BJ (cell line): ENCODE data around the gene IQCE. TPM values are rescaled to one million over a fixed set of nuclear protein-coding genes. Genes with fewer than 3 reads are reported as not detected.

ENCODE experiments used
- CTCF ChIA-PET: fragments of 350-600 bp; formaldehyde crosslinking; extraction: SDS; loops from one replicate; lab custom pipeline; 2021; ENCODE audit warnings: antibody characterized with exemption, inconsistent platforms; lab: Yijun Ruan, JAX
- POLR2A ChIA-PET: fragments of 300-600 bp; sonication (Branson Sonifier 250); formaldehyde crosslinking; extraction: SDS; loops from one replicate; lab custom pipeline; 2021; ENCODE audit warnings: antibody characterized with exemption; lab: Charles Lee
- DNase-seq: peaks from one replicate; pipeline ENCODE4 v3.0.0-alpha.2; 2011; ENCODE audit warnings: low read depth
- H3K27me3 ChIP-seq: 2 replicates; pipeline ENCODE4 v1.6.0; 2011; ENCODE audit warnings: low read length; ENCODE audit not compliant: control insufficient read depth, insufficient read depth
- H3K36me3 ChIP-seq: 2 replicates; pipeline ENCODE4 v1.5.1; 2011; ENCODE audit warnings: low read length; ENCODE audit not compliant: control insufficient read depth, insufficient read depth
- H3K4me3 ChIP-seq: 2 replicates; pipeline ENCODE4 v1.5.1; 2011; ENCODE audit warnings: low read depth, mild to moderate bottlenecking, control low read depth, low read length
- polyA plus RNA-seq: library from polyadenylated mRNA; depleted of rRNA; stranded (reverse); fragments of >200 nt; gene quantifications from 2 replicates; pipeline ENCODE4 v1.2.3, GENCODE V29; 2011
- TF ChIP-seq, protein P1 (sequence below): IDR thresholded peaks from 2 replicates; pipeline ENCODE4 v1.5.1; 2011; ENCODE audit warnings: low read depth, mild to moderate bottlenecking, control low read depth, inconsistent platforms, low read length, moderate library complexity; ENCODE audit not compliant: insufficient read depth

IQCE gene
- polyA plus RNA-seq, 1 experiment, result 9.9 TPM

DNA sequence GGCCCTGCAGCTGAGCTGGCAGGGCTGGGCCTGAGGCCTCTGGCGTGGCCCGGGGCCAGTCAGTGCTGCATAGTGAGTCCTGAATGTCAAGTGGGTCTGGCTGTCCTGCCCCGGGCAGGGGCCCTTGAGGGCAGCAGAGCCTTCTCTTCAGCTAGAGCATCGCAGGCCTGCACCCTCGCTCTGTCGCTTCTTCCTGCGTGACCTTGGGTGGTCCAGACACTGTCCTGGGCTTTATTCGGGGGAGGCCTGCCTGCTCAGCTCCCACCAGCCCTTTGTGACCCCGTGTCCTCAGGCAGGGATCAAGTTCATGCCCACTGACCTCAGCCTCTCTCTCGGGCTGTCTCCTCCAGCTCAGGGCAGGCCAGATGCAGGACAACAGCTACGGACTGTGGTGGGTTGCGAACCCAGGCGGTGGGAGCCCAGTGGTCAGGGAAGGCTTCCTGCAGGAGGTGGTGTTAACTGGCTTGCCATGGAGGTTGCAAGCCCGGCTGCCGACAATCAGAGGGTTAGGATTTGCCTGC, 76.4 kb downstream of the IQCE start:
- CTCF ChIA-PET, result interaction anchor here (0.6 to 1.6 kb wide), 3 partner anchors 67 to 167 kb away, joined by 3 to 4 read pairs (median 3); no protein-coding TSS in a partner anchor
- Histone ChIP-seq H3K4me3 (no peak overlapping the region), H3K27me3 (no peaks in the 10 kb centered on the region), H3K36me3 (peaks cover 5% of the 10 kb centered on the region)
- TF ChIP-seq, protein P1, sequence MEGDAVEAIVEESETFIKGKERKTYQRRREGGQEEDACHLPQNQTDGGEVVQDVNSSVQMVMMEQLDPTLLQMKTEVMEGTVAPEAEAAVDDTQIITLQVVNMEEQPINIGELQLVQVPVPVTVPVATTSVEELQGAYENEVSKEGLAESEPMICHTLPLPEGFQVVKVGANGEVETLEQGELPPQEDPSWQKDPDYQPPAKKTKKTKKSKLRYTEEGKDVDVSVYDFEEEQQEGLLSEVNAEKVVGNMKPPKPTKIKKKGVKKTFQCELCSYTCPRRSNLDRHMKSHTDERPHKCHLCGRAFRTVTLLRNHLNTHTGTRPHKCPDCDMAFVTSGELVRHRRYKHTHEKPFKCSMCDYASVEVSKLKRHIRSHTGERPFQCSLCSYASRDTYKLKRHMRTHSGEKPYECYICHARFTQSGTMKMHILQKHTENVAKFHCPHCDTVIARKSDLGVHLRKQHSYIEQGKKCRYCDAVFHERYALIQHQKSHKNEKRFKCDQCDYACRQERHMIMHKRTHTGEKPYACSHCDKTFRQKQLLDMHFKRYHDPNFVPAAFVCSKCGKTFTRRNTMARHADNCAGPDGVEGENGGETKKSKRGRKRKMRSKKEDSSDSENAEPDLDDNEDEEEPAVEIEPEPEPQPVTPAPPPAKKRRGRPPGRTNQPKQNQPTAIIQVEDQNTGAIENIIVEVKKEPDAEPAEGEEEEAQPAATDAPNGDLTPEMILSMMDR, result no peak
- no peak for DNase-seq
- POLR2A ChIA-PET, result no interaction called here

DNA sequence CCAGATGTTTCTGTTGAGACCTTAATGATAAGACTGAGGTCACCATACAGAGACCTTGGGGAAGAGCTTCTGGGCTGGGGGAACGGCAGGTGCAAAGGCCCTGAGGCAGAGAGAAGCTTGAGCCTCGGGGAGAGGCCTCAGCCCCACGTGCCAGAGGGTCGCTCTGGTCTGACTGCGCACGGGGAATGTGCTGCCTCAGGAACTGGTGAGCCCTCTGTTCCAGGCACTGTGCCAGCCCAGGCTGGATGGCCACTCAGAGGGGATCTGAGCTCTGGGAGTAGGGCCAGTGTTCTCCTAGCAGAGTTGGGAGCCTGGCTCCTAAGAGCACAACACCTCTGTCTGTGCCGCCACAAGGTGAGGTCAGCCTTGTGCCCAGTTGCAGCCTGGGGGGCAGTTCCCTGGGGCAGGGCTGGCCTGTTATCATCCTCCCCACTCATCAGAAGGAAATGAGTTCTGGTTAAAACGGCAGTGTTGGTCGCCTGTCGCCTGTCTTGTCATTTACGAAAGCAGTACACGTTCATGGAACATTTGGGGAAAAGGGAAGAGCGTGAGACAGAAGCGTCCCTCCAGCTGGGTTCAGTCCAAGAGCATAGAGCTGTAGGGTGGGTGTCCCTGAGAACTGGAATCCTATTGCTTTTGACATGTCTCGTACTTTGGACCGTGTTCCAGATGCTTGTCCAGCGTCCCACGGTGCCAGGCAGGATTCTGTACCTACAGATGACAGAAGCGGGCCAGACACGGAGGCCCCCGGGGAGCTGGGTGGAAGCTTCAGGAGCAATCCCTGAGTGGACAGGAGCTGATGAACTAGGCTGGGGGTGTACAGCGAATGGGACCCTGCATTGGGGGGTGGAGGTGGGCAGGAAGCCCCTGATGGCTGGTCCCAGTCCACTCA, 77.3 kb downstream of the IQCE start:
- H3K4me3 ChIP-seq, result no peak overlapping the region
- TF ChIP-seq, protein P1, result no peak
- POLR2A ChIA-PET, result no interaction called here
- H3K27me3 ChIP-seq, result no peaks in the 10 kb centered on the region
- H3K36me3 ChIP-seq, result peaks cover 5% of the 10 kb centered on the region
- no peak for DNase-seq
- CTCF ChIA-PET, result interaction anchor here (1.0 to 1.6 kb wide), 2 partner anchors 74 to 80 kb away, joined by 3 to 4 read pairs; partner anchors contain the start of gene BRAT1

DNA sequence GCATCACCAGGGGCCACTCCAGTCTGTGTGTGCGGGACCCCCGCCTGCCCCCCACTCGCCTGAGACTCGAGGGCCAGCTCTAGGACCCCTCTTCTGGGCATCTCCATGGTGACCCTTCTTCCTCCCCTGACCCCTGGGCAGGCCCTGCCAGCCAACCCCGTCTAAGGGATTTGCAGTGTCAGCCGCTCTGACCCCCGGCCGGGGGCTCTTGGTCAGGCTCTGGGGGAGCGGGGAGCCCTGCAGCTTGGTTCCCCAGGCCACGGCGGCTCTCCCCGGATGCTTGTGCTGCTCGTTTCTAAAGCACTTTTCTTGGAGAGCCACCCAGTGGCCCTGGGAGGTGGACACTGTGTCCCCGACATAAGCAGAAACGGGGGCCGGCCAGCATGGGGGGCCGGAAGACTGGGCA, 78.3 kb downstream of the IQCE start:
- ChIA-PET CTCF (interaction anchor here (1.6 kb wide), 1 partner anchor 81 kb away, joined by 4 read pairs; the partner anchor contains the start of gene BRAT1), POLR2A (no interaction called here)
- no peak for DNase-seq

DNA sequence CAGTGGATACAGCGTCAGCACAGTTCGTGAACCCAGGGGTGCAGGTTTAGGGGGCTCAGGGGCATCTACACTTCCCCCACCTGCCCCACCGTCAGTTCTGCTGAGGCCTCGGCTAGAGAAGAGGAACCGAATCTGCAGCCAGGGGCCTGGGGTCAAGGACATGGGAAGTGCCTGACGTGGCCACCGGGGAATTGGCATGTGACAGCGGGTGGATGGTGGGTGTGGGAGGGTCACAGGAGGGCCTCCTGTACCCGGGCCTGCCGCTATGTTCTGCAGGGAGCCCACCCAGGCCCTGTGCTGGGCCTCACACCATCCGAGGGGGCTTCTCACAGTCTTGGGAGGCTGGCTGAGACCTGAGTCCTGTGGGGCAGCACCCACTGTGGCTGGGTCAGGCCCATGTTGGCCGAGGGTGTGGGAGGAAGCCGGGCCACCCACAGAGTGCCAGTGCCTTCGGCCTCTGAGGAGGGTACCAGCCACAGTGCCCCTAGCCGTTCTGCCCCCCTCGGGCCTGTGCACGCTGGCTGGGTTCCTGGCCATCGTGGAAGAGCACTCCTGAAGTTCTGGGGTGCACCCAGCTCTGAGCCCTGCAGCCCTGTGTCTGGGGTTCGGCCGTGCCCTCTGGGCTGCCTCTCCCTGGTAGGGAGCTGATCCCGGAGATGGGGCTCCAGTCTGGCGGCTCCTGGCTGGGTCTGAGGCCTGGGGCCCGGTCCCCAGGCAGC, 78.9 kb downstream of the IQCE start:
- H3K36me3 ChIP-seq, result peaks cover 5% of the 10 kb centered on the region
- no peak for DNase-seq
- ChIA-PET CTCF (interaction anchor here (0.6 kb wide), 1 partner anchor 361 kb away, joined by 3 read pairs; no protein-coding TSS in a partner anchor), POLR2A (interaction anchor here (1.1 kb wide), 1 partner anchor 17 kb away, joined by 3 read pairs; no protein-coding TSS in a partner anchor)
- TF ChIP-seq, protein P1, result no peak
- H3K4me3 ChIP-seq, result no peak overlapping the region
- no peaks in the 10 kb centered on the region for H3K27me3 ChIP-seq

More for the DNA sequence above, 78.3 kb downstream of the IQCE start:
- TF ChIP-seq, protein P1, result no peak
- Histone ChIP-seq H3K27me3 (no peaks in the 10 kb centered on the region), H3K4me3 (no peak overlapping the region), H3K36me3 (peaks cover 5% of the 10 kb centered on the region)
